Panc1 (cell line): ENCODE data around the gene GALNTL6. TPM values are rescaled to one million over a fixed set of nuclear protein-coding genes. Genes with fewer than 3 reads are reported as not detected.

Experiments used
- ATAC-seq: fragments of 200-7000 bp; cut with Tn5 transposase; 2 replicates; pipeline ENCODE4 v1.9.1; 2020; ENCODE audit warnings: mild to moderate bottlenecking, moderate library complexity
- BruUV-seq: library from RNA; stranded (reverse); fragments of 400-500 nt; replicated peaks from 2 replicates; lab custom pipeline; 2021; lab: Mats Ljungman, UMichigan
- CTCF ChIA-PET: fragments of 300-600 bp; sonication (Branson Sonifier 250); formaldehyde crosslinking; loops from one replicate; lab custom pipeline; 2022; ENCODE audit warnings: antibody characterized with exemption; lab: Charles Lee
- POLR2A ChIA-PET: fragments of 300-600 bp; sonication (Branson Sonifier 250); formaldehyde crosslinking; loops from one replicate; lab custom pipeline; 2022; ENCODE audit warnings: antibody characterized with exemption; lab: Charles Lee
- DNase-seq: peaks from one replicate; pipeline ENCODE4 v3.0.0-alpha.2; 2010; ENCODE audit warnings: low read depth, low spot score
- H3K27ac ChIP-seq: 2 replicates; pipeline ENCODE4 v1.5.1; 2011; ENCODE audit warnings: mild to moderate bottlenecking, low read length, inconsistent platforms
- H3K27me3 ChIP-seq: fragments of 200-500 bp; sonication (Bioruptor generic); 2 replicates; pipeline ENCODE4 v1.6.0; 2014; ENCODE audit warnings: low read length, inconsistent platforms; ENCODE audit not compliant: control insufficient read depth, insufficient read depth
- H3K36me3 ChIP-seq: fragments of 200-500 bp; sonication (Bioruptor generic); 2 replicates; pipeline ENCODE4 v1.5.1; 2014; ENCODE audit warnings: inconsistent platforms, mild to moderate bottlenecking, low read length, moderate library complexity; ENCODE audit not compliant: control insufficient read depth, insufficient read depth
- H3K4me1 ChIP-seq: 2 replicates; pipeline ENCODE4 v1.5.1; 2011; ENCODE audit warnings: inconsistent platforms, mild to moderate bottlenecking, low read length, moderate library complexity; ENCODE audit not compliant: control insufficient read depth, insufficient read depth
- H3K4me3 ChIP-seq, 2 experiments: 2 replicates each; pipeline ENCODE4 v1.5.1; 2011 to 2012; ENCODE audit warnings: low read depth in 2 of 2, low read length in 2 of 2, mild to moderate bottlenecking in 2 of 2, inconsistent platforms in 1 of 2, moderate library complexity in 1 of 2
- H3K9me3 ChIP-seq: fragments of 200-500 bp; sonication (Bioruptor generic); 2 replicates; pipeline ENCODE4 v1.5.1; 2014; ENCODE audit warnings: low read depth, mild to moderate bottlenecking, inconsistent platforms, low read length, moderate library complexity; ENCODE audit not compliant: control insufficient read depth, insufficient read depth
- CTCF ChIP-seq: fragments of 450-650 bp; IDR thresholded peaks from 2 replicates; pipeline ENCODE4 v1.5.1; 2017; ENCODE audit warnings: mild to moderate bottlenecking
- POLR2AphosphoS5 ChIP-seq: IDR thresholded peaks from 2 replicates; pipeline ENCODE4 v1.6.1; 2012; ENCODE audit warnings: mild to moderate bottlenecking, low read depth, low read length, moderate library complexity
- REST ChIP-seq, 2 experiments: IDR thresholded peaks; 2 replicates each; pipeline ENCODE4 v1.6.1; 2011 to 2012; ENCODE audit warnings: low read depth in 2 of 2, control low read depth in 1 of 2, low read length in 1 of 2, mild to moderate bottlenecking in 1 of 2, moderate library complexity in 1 of 2; ENCODE audit not compliant: insufficient read depth in 1 of 2
- SIN3A ChIP-seq: IDR thresholded peaks from 2 replicates; pipeline ENCODE4 v1.6.1; 2012; ENCODE audit warnings: low read depth, mild to moderate bottlenecking, low read length, moderate library complexity, borderline replicate concordance; ENCODE audit not compliant: insufficient read depth
- TCF7L2 ChIP-seq: IDR thresholded peaks from 2 replicates; pipeline ENCODE4 v1.6.1; 2011; ENCODE audit warnings: mild to moderate bottlenecking, low read depth, low read length, inconsistent platforms
- in situ Hi-C: cut with HindIII; loops from 2 replicates; pipeline ENCODE4 v1.10.0; 2016; ENCODE audit warnings: low sequenced_read_pairs, low pct_unique_long_range_greater_than_20kb
- intact Hi-C: fragments of 100-400 bp; cut with micrococcal nuclease; formaldehyde crosslinking; loops from one replicate; pipeline ENCODE4 v1.10.0; 2022; ENCODE audit not compliant: unreplicated experiment
- total RNA-seq: library from RNA; stranded (reverse); gene quantifications from one replicate; pipeline ENCODE4 v1.2.1, GENCODE V29; 2021; ENCODE audit not compliant: unreplicated experiment

GALNTL6 gene
- total RNA-seq, 1 experiment from 2014 or later, result not detected

- H3K36me3 ChIP-seq, result no peaks in the 10 kb centered on the region
- POLR2A ChIA-PET, result no interaction called here
- no peaks in the 10 kb centered on the region for H3K9me3 ChIP-seq
- CTCF ChIA-PET, result no interaction called here
- H3K4me1 ChIP-seq, result no peaks in the 10 kb centered on the region
- in situ Hi-C loops (no loop called here), intact Hi-C loops (no loop called here)
- TF ChIP-seq POLR2AphosphoS5, result no peak
- TF ChIP-seq TCF7L2, result no peak
- TF ChIP-seq REST (IDR thresholded peaks at IDR 0.05; ENCODE audit: insufficient read depth in 1 of 2, low read depth in 2 of 2, low read length in 1 of 2), result no peak
- TF ChIP-seq CTCF, result no peak
- no peak for TF ChIP-seq SIN3A
- DNase-seq, result no peak
- BruUV-seq, result no TSS peak
- H3K27me3 ChIP-seq, result no peaks in the 10 kb centered on the region
- no peak overlapping the region for H3K4me3 ChIP-seq
- no peak overlapping the region for H3K27ac ChIP-seq
- no peak for ATAC-seq
Observed at GRCh38 chr4:172651961-172652360, 838.8 kb downstream of the GALNTL6 start.

GRCh38 chr4:172652369-172652768, 839.2 kb downstream of the GALNTL6 start:
- no TSS peak for BruUV-seq
- no peak for TF ChIP-seq SIN3A
- no peak for TF ChIP-seq REST (IDR thresholded peaks at IDR 0.05; ENCODE audit: insufficient read depth in 1 of 2, low read depth in 2 of 2, low read length in 1 of 2)
- TF ChIP-seq CTCF, result no peak
- TF ChIP-seq POLR2AphosphoS5, result no peak
- TF ChIP-seq TCF7L2, result no peak

More at GRCh38 chr4:172652369-172652768, 839.2 kb downstream of the GALNTL6 start:
- ChIA-PET CTCF (no interaction called here), POLR2A (no interaction called here)
- Histone ChIP-seq H3K4me3 (no peak overlapping the region), H3K4me1 (no peaks in the 10 kb centered on the region), H3K36me3 (no peaks in the 10 kb centered on the region), H3K9me3 (no peaks in the 10 kb centered on the region), H3K27me3 (no peaks in the 10 kb centered on the region), H3K27ac (no peak overlapping the region)
- DNase-seq (no peak), ATAC-seq (no peak)
- in situ Hi-C loops, result no loop called here
- intact Hi-C loops, result no loop called here
